HepG2 (cell line): ENCODE measurements around the gene PPAT. TPM values are rescaled to one million over a fixed set of nuclear protein-coding genes. Genes with fewer than 3 reads are reported as not detected.

ENCODE experiments used
- ATAC-seq: fragments of 200-7000 bp; cut with Tn5 transposase; 3 replicates; pipeline ENCODE4 v1.9.1; 2020; ENCODE audit warnings: mild to moderate bottlenecking, moderate library complexity
- BruUV-seq: library from RNA; stranded (reverse); fragments of 400-500 nt; replicated peaks from 2 replicates; lab custom pipeline; 2021; lab: Mats Ljungman, UMichigan
- CTCF ChIA-PET: fragments of 300-600 bp; formaldehyde crosslinking; extraction: SDS; loops from one replicate; lab custom pipeline; 2021; ENCODE audit warnings: low total read pairs, inconsistent platforms, low intra/inter-chr PET ratio; lab: Yijun Ruan, JAX
- POLR2A ChIA-PET: fragments of 350-600 bp; sonication (Branson Sonifier 250); formaldehyde crosslinking; loops from one replicate; lab custom pipeline; 2020; ENCODE audit warnings: antibody characterized with exemption, inconsistent platforms; lab: Yijun Ruan, JAX
- DNase-seq: peaks from one replicate; pipeline ENCODE4 v3.0.0-alpha.2; 2015; ENCODE audit warnings: low spot score
- FAIRE-seq: peaks from 3 replicates; lab custom pipeline; 2011; peaks lifted over from hg19 to GRCh38; lab: Jason Lieb, UNC
- H2AFZ ChIP-seq: one replicate; pipeline ENCODE4 v1.6.1; 2011; ENCODE audit warnings: low read length, inconsistent platforms
- H3K27ac ChIP-seq: fragments of 300-600 bp; 3 replicates; pipeline ENCODE4 v1.8.0; 2011; ENCODE audit warnings: mixed run types, mild to moderate bottlenecking, mixed read lengths, low read length, inconsistent platforms; ENCODE audit not compliant: insufficient read depth; ENCODE audit errors: extremely low read length
- H3K27me3 ChIP-seq, 2 experiments: fragments of 200-600 bp in 1 of 2; 2 replicates in 1 of 2; 3 replicates in 1 of 2; pipeline versions ENCODE4 v1.6.0 to v1.8.0; 2011; ENCODE audit warnings: low read length in 2 of 2, mild to moderate bottlenecking in 2 of 2, moderate library complexity in 2 of 2, inconsistent platforms in 1 of 2; ENCODE audit not compliant: insufficient read depth in 2 of 2, control insufficient read depth in 1 of 2
- H3K36me3 ChIP-seq, 2 experiments: fragments of 200-600 bp in 1 of 2; replicated peaks in 1 of 2; 2 replicates in 1 of 2; 3 replicates in 1 of 2; pipeline versions ENCODE4 v1.5.1 to v1.8.0; 2011; ENCODE audit warnings: low read length in 2 of 2, inconsistent platforms in 1 of 2; ENCODE audit not compliant: insufficient read depth in 2 of 2, control insufficient read depth in 1 of 2
- H3K4me1 ChIP-seq: 2 replicates; pipeline ENCODE4 v1.5.1; 2012; ENCODE audit warnings: low read length, inconsistent platforms; ENCODE audit not compliant: insufficient read depth
- H3K4me2 ChIP-seq: 2 replicates; pipeline ENCODE4 v1.6.0; 2011; ENCODE audit warnings: low read depth, low read length, inconsistent platforms
- H3K4me3 ChIP-seq, 3 experiments: fragments of 200-600 bp in 1 of 3; sonication (generic), shearing (Covaris generic) in 1 of 3; replicated peaks in 1 of 3; 2 replicates each; pipeline ENCODE4 v1.5.1; 2011 to 2016; ENCODE audit warnings: low read length in 3 of 3, inconsistent platforms in 2 of 3, low read depth in 2 of 3, mild to moderate bottlenecking in 2 of 3, control low read depth in 1 of 3, mixed read lengths in 1 of 3; ENCODE audit not compliant: insufficient read depth in 1 of 3
- H3K79me2 ChIP-seq: one replicate; pipeline ENCODE4 v1.6.1; 2011; ENCODE audit warnings: low read length, inconsistent platforms; ENCODE audit not compliant: insufficient read depth
- H3K9ac ChIP-seq: 2 replicates; pipeline ENCODE4 v1.6.0; 2011; ENCODE audit warnings: mild to moderate bottlenecking, low read depth, low read length, inconsistent platforms; ENCODE audit not compliant: insufficient read depth
- H3K9me3 ChIP-seq: 2 replicates; pipeline ENCODE4 v1.5.1; 2012; ENCODE audit warnings: mild to moderate bottlenecking, low read length
- H4K20me1 ChIP-seq: 2 replicates; pipeline ENCODE4 v1.6.0; 2011; ENCODE audit warnings: inconsistent platforms, mild to moderate bottlenecking, low read length, moderate library complexity; ENCODE audit not compliant: insufficient read depth
- DPF2 ChIP-seq: sonication (generic); formaldehyde crosslinking; IDR thresholded peaks from 2 replicates; pipeline ENCODE4 v1.4.0; 2020; ENCODE audit warnings: mild to moderate bottlenecking, low read depth, missing genetic modification reagents, borderline replicate concordance
- ETS1 ChIP-seq: sonication (generic); formaldehyde crosslinking; IDR thresholded peaks from 2 replicates; pipeline ENCODE4 v1.4.0; 2020; ENCODE audit warnings: missing genetic modification reagents
- HOXA7 ChIP-seq: sonication (generic); formaldehyde crosslinking; IDR thresholded peaks from 2 replicates; pipeline ENCODE4 v1.8.1; 2022; ENCODE audit warnings: mild to moderate bottlenecking, missing genetic modification reagents, moderate library complexity
- NFKB2 ChIP-seq: sonication (generic); formaldehyde crosslinking; IDR thresholded peaks from 2 replicates; pipeline ENCODE4 v1.4.0; 2020; ENCODE audit warnings: missing genetic modification reagents, borderline replicate concordance
- TBX2 ChIP-seq: sonication (generic); formaldehyde crosslinking; IDR thresholded peaks from 2 replicates; pipeline ENCODE4 v1.5.0; 2020; ENCODE audit warnings: missing genetic modification reagents, mild to moderate bottlenecking, borderline replicate concordance
- ZGPAT ChIP-seq: IDR thresholded peaks from 2 replicates; pipeline ENCODE4 v1.6.1; 2016; ENCODE audit warnings: mild to moderate bottlenecking
- ZKSCAN5 ChIP-seq: sonication (generic); formaldehyde crosslinking; IDR thresholded peaks from 2 replicates; pipeline ENCODE4 v1.5.1; 2020; ENCODE audit warnings: mild to moderate bottlenecking, missing genetic modification reagents
- ZNF496 ChIP-seq: sonication (generic); formaldehyde crosslinking; IDR thresholded peaks from 2 replicates; pipeline ENCODE4 v1.8.1; 2023; ENCODE audit warnings: mild to moderate bottlenecking, moderate library complexity, missing genetic modification reagents; ENCODE audit not compliant: insufficient replicate concordance
- ZNF841 ChIP-seq: sonication (generic); formaldehyde crosslinking; IDR thresholded peaks from 2 replicates; pipeline ENCODE4 v1.8.1; 2023; ENCODE audit warnings: missing genetic modification reagents, borderline replicate concordance
- WGBS: methylation state at CpG from one replicate; pipeline ENCODE4 v1.1.6; 2017; ENCODE audit warnings: low lambda C conversion rate; 5-methylcytosine and 5-hydroxymethylcytosine counted together
- in situ Hi-C: cut with HindIII; loops from 2 replicates; pipeline ENCODE4 v1.10.0; 2017; ENCODE audit warnings: low pct_unique_long_range_greater_than_20kb; ENCODE audit not compliant: extremely low pct_ligation_motif_present
- intact Hi-C: fragments of 100-400 bp; cut with micrococcal nuclease; formaldehyde crosslinking; loops from one replicate; pipeline ENCODE4 v1.10.0; 2022; ENCODE audit not compliant: unreplicated experiment
- polyA plus RNA-seq, 8 experiments: library from polyadenylated mRNA; depleted of rRNA in 3 of 8; stranded (reverse) in 7 of 8; unstranded in 1 of 8; fragments of >200 nt; fragmentation: Illumina TruSeq in 4 of 8; extraction: Trizol in 4 of 8; gene quantifications; 2 replicates each; pipeline versions ENCODE4 v1.2.1 to v1.2.3, GENCODE V29; 2011 to 2016; ENCODE audit warnings: low read depth in 4 of 8, missing spikeins in 1 of 8, mixed read lengths in 1 of 8; ENCODE audit not compliant: insufficient read depth in 1 of 8
- total RNA-seq, 5 experiments: library from RNA; depleted of rRNA; stranded (reverse); fragments of >200 nt; fragmentation: Illumina TruSeq; extraction: Trizol; gene quantifications; 2 replicates each; pipeline ENCODE4 v1.2.3, GENCODE V29; 2016; ENCODE audit warnings: low read depth in 1 of 5
- TF ChIP-seq, protein P1 (sequence below): sonication (generic); formaldehyde crosslinking; IDR thresholded peaks from 2 replicates; pipeline ENCODE4 v1.8.1; 2023; ENCODE audit warnings: mild to moderate bottlenecking, moderate library complexity, missing genetic modification reagents
- TF ChIP-seq, protein P2 (sequence below): sonication (generic); formaldehyde crosslinking; IDR thresholded peaks from 2 replicates; pipeline ENCODE4 v1.4.0; 2020; ENCODE audit warnings: missing genetic modification reagents

PPAT gene
- total and polyA plus RNA-seq, 2 of the 13 experiments (the other 11 are each of a cell fraction or from before 2014, with no cell fraction given), result 16.9 to 62.6 TPM

DNA sequence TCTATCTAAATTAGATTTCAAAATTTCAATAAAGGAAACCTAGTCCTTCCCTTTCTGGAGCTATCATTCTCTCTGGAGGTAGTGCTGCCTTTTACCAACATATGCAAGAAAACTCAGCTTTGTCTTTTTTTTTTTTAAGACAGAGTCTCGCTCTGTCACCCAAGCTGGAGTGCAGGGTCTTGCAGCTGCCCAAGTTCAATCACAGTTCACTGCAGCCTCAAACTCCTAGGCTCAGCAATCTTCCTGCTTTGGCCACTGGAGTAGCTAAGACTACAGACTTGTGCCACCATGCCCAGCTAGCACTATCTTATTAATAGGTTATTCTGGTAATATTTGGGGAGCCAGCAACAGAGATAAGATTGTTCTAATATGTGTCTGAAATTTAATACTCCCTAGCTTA is 60.5 kb downstream of the PPAT start (continued):
- TF ChIP-seq ZGPAT (CRISPR knock-in tag), result no peak
- no peak for TF ChIP-seq TBX2 (CRISPR knock-in tag)
- TF ChIP-seq, protein P1, sequence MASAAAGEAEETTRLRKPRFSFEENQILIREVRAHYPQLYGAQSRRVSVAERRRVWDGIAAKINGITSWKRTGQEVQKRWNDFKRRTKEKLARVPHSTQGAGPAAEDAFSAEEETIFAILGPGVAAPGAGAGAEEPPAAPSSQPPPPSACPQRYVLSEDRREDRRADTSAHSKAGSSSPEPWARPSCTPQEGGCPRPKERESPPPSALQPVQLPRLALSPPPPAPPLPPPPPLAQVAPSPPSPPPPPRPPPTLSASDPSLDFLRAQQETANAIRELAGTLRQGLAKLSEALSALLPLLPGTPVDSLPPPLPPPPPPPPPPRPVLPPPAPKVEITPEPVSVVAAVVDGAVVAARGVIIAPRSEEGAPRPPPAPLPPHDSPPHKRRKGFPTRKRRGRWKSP (CRISPR knock-in tag), result no peak
- TF ChIP-seq, all 625 proteins: peak for 0

- H3K9me3 ChIP-seq, result no peaks in the 10 kb centered on the region
- BruUV-seq, result no TSS peak
- H3K9ac ChIP-seq, result no peak overlapping the region
- no peak overlapping the region for H3K4me2 ChIP-seq
- in situ Hi-C loops (no loop called here), intact Hi-C loops (no loop called here)
- no peak overlapping the region for H2AFZ ChIP-seq
- H3K27me3 ChIP-seq, result no peaks in the 10 kb centered on the region
- POLR2A ChIA-PET, result no interaction called here
- no peak for ATAC-seq
- H3K79me2 ChIP-seq, result no peaks in the 10 kb centered on the region
- DNase-seq, result no peak
- H3K4me3 ChIP-seq, result no peak overlapping the region
- H4K20me1 ChIP-seq, result no peaks in the 10 kb centered on the region
- 0% methylated on average over 1 of the region's 1 CpG for WGBS
- peaks cover 6% of the 10 kb centered on the region; the same call in 1 of the 2 replicates for H3K4me1 ChIP-seq
- CTCF ChIA-PET, result no interaction called here
- FAIRE-seq, result no peak
- no peak overlapping the region for H3K27ac ChIP-seq
- H3K36me3 ChIP-seq, result peaks cover 1 to 7% of the 10 kb centered on the region in 2 experiments; a peak in 2 of 5 replicates
- TF ChIP-seq ZKSCAN5 (CRISPR knock-in tag) (no peak), ZNF496 (CRISPR knock-in tag) (no peak), DPF2 (CRISPR knock-in tag) (no peak), HOXA7 (CRISPR knock-in tag) (no peak), ETS1 (CRISPR knock-in tag) (no peak), ZNF841 (CRISPR knock-in tag) (no peak), NFKB2 (CRISPR knock-in tag) (no peak)
- TF ChIP-seq, protein P2, sequence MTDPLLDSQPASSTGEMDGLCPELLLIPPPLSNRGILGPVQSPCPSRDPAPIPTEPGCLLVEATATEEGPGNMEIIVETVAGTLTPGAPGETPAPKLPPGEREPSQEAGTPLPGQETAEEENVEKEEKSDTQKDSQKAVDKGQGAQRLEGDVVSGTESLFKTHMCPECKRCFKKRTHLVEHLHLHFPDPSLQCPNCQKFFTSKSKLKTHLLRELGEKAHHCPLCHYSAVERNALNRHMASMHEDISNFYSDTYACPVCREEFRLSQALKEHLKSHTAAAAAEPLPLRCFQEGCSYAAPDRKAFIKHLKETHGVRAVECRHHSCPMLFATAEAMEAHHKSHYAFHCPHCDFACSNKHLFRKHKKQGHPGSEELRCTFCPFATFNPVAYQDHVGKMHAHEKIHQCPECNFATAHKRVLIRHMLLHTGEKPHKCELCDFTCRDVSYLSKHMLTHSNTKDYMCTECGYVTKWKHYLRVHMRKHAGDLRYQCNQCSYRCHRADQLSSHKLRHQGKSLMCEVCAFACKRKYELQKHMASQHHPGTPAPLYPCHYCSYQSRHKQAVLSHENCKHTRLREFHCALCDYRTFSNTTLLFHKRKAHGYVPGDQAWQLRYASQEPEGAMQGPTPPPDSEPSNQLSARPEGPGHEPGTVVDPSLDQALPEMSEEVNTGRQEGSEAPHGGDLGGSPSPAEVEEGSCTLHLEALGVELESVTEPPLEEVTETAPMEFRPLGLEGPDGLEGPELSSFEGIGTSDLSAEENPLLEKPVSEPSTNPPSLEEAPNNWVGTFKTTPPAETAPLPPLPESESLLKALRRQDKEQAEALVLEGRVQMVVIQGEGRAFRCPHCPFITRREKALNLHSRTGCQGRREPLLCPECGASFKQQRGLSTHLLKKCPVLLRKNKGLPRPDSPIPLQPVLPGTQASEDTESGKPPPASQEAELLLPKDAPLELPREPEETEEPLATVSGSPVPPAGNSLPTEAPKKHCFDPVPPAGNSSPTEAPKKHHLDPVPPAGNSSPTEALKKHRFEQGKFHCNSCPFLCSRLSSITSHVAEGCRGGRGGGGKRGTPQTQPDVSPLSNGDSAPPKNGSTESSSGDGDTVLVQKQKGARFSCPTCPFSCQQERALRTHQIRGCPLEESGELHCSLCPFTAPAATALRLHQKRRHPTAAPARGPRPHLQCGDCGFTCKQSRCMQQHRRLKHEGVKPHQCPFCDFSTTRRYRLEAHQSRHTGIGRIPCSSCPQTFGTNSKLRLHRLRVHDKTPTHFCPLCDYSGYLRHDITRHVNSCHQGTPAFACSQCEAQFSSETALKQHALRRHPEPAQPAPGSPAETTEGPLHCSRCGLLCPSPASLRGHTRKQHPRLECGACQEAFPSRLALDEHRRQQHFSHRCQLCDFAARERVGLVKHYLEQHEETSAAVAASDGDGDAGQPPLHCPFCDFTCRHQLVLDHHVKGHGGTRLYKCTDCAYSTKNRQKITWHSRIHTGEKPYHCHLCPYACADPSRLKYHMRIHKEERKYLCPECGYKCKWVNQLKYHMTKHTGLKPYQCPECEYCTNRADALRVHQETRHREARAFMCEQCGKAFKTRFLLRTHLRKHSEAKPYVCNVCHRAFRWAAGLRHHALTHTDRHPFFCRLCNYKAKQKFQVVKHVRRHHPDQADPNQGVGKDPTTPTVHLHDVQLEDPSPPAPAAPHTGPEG (CRISPR knock-in tag), result no peak
These were observed 62.6 kb downstream of the PPAT start for GRCh38 chr4:56372774-56373173.
